ENCODE measurements around the gene TTC33. TPM values are rescaled to one million over a fixed set of nuclear protein-coding genes. Genes with fewer than 3 reads are reported as not detected.
"Not testable (repeated sequence)": the region's sequence is repeated elsewhere in the genome, so short reads cannot be mapped to it uniquely, and the experiment has no call there.

Gene TTC33
- polyA plus RNA-seq, 1 of the 3 experiments (the other 2 are of a cell fraction), result 2.2 TPM

GRCh38 chr5:40787986-40788385 lies 32.2 kb upstream of the TTC33 start (continued):
- TF ChIP-seq, protein P1, sequence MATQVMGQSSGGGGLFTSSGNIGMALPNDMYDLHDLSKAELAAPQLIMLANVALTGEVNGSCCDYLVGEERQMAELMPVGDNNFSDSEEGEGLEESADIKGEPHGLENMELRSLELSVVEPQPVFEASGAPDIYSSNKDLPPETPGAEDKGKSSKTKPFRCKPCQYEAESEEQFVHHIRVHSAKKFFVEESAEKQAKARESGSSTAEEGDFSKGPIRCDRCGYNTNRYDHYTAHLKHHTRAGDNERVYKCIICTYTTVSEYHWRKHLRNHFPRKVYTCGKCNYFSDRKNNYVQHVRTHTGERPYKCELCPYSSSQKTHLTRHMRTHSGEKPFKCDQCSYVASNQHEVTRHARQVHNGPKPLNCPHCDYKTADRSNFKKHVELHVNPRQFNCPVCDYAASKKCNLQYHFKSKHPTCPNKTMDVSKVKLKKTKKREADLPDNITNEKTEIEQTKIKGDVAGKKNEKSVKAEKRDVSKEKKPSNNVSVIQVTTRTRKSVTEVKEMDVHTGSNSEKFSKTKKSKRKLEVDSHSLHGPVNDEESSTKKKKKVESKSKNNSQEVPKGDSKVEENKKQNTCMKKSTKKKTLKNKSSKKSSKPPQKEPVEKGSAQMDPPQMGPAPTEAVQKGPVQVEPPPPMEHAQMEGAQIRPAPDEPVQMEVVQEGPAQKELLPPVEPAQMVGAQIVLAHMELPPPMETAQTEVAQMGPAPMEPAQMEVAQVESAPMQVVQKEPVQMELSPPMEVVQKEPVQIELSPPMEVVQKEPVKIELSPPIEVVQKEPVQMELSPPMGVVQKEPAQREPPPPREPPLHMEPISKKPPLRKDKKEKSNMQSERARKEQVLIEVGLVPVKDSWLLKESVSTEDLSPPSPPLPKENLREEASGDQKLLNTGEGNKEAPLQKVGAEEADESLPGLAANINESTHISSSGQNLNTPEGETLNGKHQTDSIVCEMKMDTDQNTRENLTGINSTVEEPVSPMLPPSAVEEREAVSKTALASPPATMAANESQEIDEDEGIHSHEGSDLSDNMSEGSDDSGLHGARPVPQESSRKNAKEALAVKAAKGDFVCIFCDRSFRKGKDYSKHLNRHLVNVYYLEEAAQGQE (IDR thresholded peaks at IDR 0.05; ENCODE audit: low read depth, low read length), result no peak

- Histone ChIP-seq H3K79me2 (ENCODE audit: insufficient read depth) (peaks cover 100% of the 10 kb centered on the region), H3K36me3 (replicated peaks in 1 of 2; ENCODE audit: control insufficient read depth in 1 of 2, insufficient read depth in 2 of 2, low read length in 1 of 2) (peaks cover 0 to 12% of the 10 kb centered on the region in 2 experiments), H4K20me1 (ENCODE audit: insufficient read depth) (peaks cover 92% of the 10 kb centered on the region)
- not testable (repeated sequence) for H3K9me2 ChIP-seq; H3K27ac ChIP-seq (ENCODE audit: low read depth in 2 of 2, low read length in 1 of 2); H2AFZ ChIP-seq (ENCODE audit: low read depth); H3F3A ChIP-seq (replicated peaks; ENCODE audit: insufficient read depth); H3K4me3 ChIP-seq (ENCODE audit: low read depth in 2 of 2, low read length in 1 of 2); H3K9ac ChIP-seq; H3K4me1 ChIP-seq (ENCODE audit: control insufficient read depth in 1 of 2, insufficient read depth in 2 of 2, low read depth in 1 of 2, low read length in 1 of 2); H3K27me3 ChIP-seq (ENCODE audit: insufficient read depth); DNase-seq; H3K4me2 ChIP-seq; H3K9me3 ChIP-seq
- ChIA-PET CTCF (interaction anchor here (0.9 to 1.0 kb wide), 2 partner anchors 10 to 15 kb away, joined by 3 to 6 read pairs; no protein-coding TSS in a partner anchor), POLR2A (interaction anchor here (1.3 kb wide), 1 partner anchor 10 kb away, joined by 3 read pairs; no protein-coding TSS in a partner anchor)
- WGBS (ENCODE audit: low lambda C conversion rate), result 94% methylated on average over 3 of the region's 3 CpGs
Observed at GRCh38 chr5:40786664-40787063, 30.9 kb upstream of the TTC33 start.

DNA sequence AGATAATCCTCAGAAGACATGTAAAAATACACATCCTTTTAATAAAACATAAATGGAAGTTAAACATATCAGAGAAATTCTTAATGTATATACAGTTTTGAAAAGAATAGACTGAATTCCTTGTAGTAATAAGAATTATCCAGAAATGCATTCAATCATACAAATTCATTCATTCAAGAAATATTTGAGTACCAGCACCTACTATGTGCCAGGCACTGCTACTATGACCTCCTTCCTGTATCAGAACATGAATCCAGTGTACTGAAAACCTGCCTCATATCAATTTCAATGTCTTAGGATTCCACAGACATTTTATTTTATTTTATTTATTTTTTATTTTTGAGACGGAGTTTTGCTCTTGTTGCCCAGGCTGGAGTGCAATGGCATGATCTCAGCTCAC lies 29.2 kb upstream of the TTC33 start:
- H3K27ac ChIP-seq (ENCODE audit: low read depth in 2 of 2, low read length in 1 of 2), result no peak overlapping the region
- ChIA-PET POLR2A (no interaction called here), CTCF (interaction anchor here (1.3 kb wide), 1 partner anchor 31 kb away, joined by 5 read pairs; no protein-coding TSS in a partner anchor)
- peaks cover 0 to 7% of the 10 kb centered on the region in 2 experiments; a peak in 1 of 4 replicates for H3K4me1 ChIP-seq (ENCODE audit: control insufficient read depth in 1 of 2, insufficient read depth in 2 of 2, low read depth in 1 of 2, low read length in 1 of 2)
- H2AFZ ChIP-seq (ENCODE audit: low read depth), result no peak overlapping the region
- H3K79me2 ChIP-seq (ENCODE audit: insufficient read depth), result peaks cover 100% of the 10 kb centered on the region
- no peak for DNase-seq
- H3K27me3 ChIP-seq (ENCODE audit: insufficient read depth), result no peaks in the 10 kb centered on the region
- no peak overlapping the region for H3K4me3 ChIP-seq (ENCODE audit: low read depth in 2 of 2, low read length in 1 of 2)
- H3F3A ChIP-seq (replicated peaks; ENCODE audit: insufficient read depth), result peaks cover 8% of the 10 kb centered on the region
- TF ChIP-seq PBX3 (IDR thresholded peaks at IDR 0.05), result no peak
- TF ChIP-seq, protein P2, sequence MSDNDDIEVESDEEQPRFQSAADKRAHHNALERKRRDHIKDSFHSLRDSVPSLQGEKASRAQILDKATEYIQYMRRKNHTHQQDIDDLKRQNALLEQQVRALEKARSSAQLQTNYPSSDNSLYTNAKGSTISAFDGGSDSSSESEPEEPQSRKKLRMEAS (IDR thresholded peaks at IDR 0.05; ENCODE audit: low read depth), result no peak
- no peak for TF ChIP-seq TEAD4 (IDR thresholded peaks at IDR 0.05; ENCODE audit: borderline replicate concordance, insufficient read depth)
- 100% methylated on average over 1 of the region's 1 CpG for WGBS (ENCODE audit: low lambda C conversion rate)
- no peak overlapping the region for H3K9ac ChIP-seq
- H4K20me1 ChIP-seq (ENCODE audit: insufficient read depth), result peaks cover 90% of the 10 kb centered on the region
- H3K9me2 ChIP-seq, result no peaks in the 10 kb centered on the region
- peaks cover 0 to 12% of the 10 kb centered on the region in 2 experiments for H3K36me3 ChIP-seq (replicated peaks in 1 of 2; ENCODE audit: control insufficient read depth in 1 of 2, insufficient read depth in 2 of 2, low read length in 1 of 2)
- H3K4me2 ChIP-seq, result no peak overlapping the region
- no peaks in the 10 kb centered on the region for H3K9me3 ChIP-seq

Data from SK-N-SH (cell line).